Stimulated activated CD8-positive, alpha-beta memory T cell treated with anti-CD3 and anti-CD28 coated beads, Interleukin-2, amount 100 ng/mL, for 48 hours (primary cell): ENCODE measurements around the gene SLAIN2.
"Not testable (repeated sequence)": the region's sequence is repeated elsewhere in the genome, so short reads cannot be mapped to it uniquely, and the experiment has no call there.

ENCODE experiments used
- DNase-seq, 2 donors: peaks; one replicate each; pipeline ENCODE4 v3.0.0-alpha.2; 2020; ENCODE audit warnings: low read depth in 2 of 2

The SLAIN2 gene

DNA sequence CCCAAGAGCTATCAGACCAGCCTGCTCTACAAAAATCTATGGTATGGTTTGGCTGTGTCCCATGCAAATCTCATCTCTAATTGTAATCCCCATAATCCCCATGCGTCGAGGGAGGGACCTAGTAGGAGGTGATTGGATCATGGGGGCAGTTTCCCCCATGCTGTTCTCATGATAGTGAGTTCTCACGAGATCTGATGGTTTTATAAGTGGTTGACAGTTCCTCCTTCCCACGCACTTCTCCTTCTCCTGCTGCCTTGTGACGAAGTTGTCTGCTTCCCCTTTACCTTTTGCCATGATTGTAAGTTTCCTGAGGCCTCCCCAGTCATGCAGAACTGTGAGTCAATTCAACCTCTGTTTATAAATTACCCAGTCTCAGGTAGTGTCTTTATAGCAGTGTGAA lies 99.6 kb downstream of the SLAIN2 start:
- not testable (repeated sequence) for DNase-seq

DNA sequence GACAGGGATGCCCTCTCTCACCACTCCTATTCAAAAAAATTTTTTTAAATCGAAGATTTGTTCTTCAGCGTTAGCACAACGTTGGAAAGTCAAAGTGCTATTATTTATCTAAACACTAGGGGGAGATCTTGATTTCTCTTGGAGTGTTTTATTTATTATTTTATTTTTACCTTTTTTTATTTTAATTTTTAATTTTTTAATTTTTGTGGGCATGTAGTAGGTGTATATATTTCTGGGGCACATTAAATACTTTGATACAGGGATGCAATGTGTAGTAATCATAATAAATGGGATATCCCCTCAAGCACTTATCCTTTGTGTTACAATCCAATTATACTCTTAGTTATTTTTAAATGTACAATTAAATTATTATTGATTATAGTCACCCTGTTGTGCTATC lies 104.4 kb downstream of the SLAIN2 start:
- DNase-seq: no peak

- no peak for DNase-seq
These were observed 105.3 kb downstream of the SLAIN2 start for GRCh38 chr4:48446642-48447041.

DNA sequence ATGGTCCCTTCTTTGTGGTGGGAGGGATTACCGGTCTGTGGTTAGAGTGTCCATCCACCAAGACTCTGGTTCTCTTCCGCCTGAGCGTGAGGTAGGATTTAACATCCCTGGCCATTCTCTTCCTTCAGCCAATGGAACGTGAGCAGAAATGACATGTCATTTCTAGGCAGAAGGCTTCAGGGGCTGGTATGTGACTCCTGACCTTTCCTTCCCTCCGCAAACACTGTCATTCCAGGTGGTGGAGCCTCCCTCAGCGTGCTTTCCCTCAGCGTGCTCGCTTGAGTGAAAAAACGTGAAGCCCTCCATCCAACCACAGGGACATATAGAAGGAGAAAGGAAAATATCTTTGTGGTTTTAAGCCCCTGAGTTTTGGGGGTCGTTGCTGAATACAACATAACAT lies 107.8 kb downstream of the SLAIN2 start:
- no peak for DNase-seq

DNA sequence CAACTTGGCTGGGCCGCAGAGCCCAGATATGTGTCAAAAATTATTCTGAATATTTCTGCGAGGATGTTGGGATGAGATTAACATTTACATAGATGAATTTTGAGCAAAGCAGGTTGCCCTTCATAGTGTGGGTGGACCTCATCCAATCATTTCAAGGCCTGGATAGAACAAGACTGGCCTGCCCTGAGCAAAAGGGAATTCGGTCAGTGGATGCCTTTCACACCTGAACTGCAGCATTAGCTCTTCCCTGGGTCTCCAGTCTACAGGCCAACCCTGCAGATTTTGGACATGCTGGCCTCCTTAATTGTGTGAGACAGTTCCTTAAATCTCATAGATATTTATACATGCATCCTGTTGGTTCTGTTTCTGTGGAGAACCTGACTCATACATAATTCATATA lies 109.4 kb downstream of the SLAIN2 start:
- DNase-seq: no peak

- DNase-seq: not testable (repeated sequence)
These were observed 110.3 kb downstream of the SLAIN2 start for GRCh38 chr4:48451656-48452055.

- no peak for DNase-seq
These were observed 113.3 kb downstream of the SLAIN2 start for GRCh38 chr4:48454591-48454990.

GRCh38 chr4:48461000-48461399 lies 119.7 kb downstream of the SLAIN2 start:
- DNase-seq: no peak

GRCh38 chr4:48462363-48462762 lies 121.0 kb downstream of the SLAIN2 start:
- DNase-seq: no peak

DNA sequence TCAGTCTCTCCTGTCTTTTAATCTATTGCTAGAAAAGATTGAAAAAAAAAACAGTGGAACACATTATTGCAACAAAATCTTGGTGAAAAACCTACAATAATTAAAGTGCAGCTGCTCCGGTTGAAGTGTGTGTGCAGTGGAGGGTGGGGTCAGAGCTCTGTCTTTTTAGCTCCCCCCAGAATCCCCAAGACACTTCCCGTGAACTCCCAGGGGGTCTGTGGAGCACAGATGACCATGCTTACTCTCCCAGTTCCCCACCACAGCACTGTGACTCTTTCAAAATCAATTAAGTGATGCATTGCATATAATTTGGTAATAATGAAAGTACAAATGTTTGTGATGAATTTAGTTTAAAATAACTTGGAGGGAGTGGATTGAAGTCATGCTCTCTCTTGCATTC lies 126.1 kb downstream of the SLAIN2 start:
- no peak for DNase-seq

DNA sequence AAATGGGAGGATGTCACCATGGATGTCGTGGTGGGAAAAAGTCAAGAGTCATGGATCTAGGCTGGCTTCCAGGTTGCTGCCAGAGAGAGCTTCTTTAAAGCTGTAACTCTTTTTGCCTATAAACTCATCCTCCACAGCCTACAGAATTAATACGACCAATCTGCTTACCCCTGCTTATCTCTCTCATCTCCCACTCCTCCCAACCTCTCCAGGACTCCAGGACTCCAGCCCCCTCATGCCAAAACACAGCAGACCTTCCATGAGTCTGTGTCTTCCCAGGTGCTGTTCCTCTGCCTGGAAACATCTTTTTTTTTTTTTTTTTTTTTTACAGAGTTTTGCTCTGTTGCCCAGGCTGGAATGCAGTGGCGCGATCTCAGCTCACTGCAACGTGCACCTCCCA lies 126.6 kb downstream of the SLAIN2 start:
- DNase-seq: no peak

- no peak for DNase-seq
These were observed 128.8 kb downstream of the SLAIN2 start for GRCh38 chr4:48470137-48470536.

GRCh38 chr4:48470570-48470969 lies 129.2 kb downstream of the SLAIN2 start:
- DNase-seq: no peak

DNA sequence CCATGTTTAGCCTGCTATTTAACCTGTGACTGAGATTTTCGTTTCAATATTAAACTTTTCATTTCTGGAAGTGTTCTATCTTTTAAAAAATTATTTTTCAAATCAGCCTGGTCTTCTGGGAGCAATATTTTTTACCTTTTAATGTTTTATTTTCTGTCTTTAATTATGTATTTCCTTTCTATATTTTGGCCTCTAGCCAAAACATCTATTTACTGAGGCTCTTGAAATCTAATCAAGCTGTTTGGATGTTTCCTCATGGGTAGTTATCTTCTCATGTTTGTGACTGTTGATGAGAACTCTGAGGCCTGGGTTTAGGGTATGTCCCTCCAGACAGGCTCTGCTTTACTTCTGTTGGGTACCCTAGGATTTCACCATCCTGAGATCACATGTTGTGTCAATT lies 131.5 kb downstream of the SLAIN2 start:
- DNase-seq: no peak

GRCh38 chr4:48475770-48476169 lies 134.4 kb downstream of the SLAIN2 start:
- DNase-seq: no peak
